Stimulated activated CD8-positive, alpha-beta memory T cell treated with anti-CD3 and anti-CD28 coated beads, Interleukin-12 subunit alpha, Interleukin-12 subunit beta, amount 100 ng/mL, for 24 hours (primary cell): ENCODE data around the gene CD81.
"Not testable (repeated sequence)": the region's sequence is repeated elsewhere in the genome, so short reads cannot be mapped to it uniquely, and the experiment has no call there.

Source experiments
- DNase-seq: peaks from one replicate; pipeline ENCODE4 v3.0.0-alpha.2; 2020; ENCODE audit errors: extremely low read depth

CD81 gene

GRCh38 chr11:2357246-2357645, 19.9 kb upstream of the CD81 start:
- DNase-seq, result no peak

GRCh38 chr11:2357651-2358050, 19.5 kb upstream of the CD81 start:
- not testable (repeated sequence) for DNase-seq

- no peak for DNase-seq
Measured at GRCh38 chr11:2358754-2359442, 18.2 kb upstream of the CD81 start.

GRCh38 chr11:2359557-2359956, 17.6 kb upstream of the CD81 start:
- no peak for DNase-seq

GRCh38 chr11:2360081-2360642, 16.9 kb upstream of the CD81 start:
- DNase-seq, result no peak

GRCh38 chr11:2361565-2361964, 15.5 kb upstream of the CD81 start:
- no peak for DNase-seq

GRCh38 chr11:2362414-2362813, 14.7 kb upstream of the CD81 start:
- no peak for DNase-seq

- no peak for DNase-seq
Measured at GRCh38 chr11:2363130-2363529, 14.0 kb upstream of the CD81 start.

- DNase-seq, result no peak
Measured at GRCh38 chr11:2363577-2364370, 13.3 kb upstream of the CD81 start.

GRCh38 chr11:2364386-2364785, 12.7 kb upstream of the CD81 start:
- DNase-seq, result not testable (repeated sequence)

- no peak for DNase-seq
Measured at GRCh38 chr11:2365571-2366210, 11.4 kb upstream of the CD81 start.

- DNase-seq, result no peak
Measured at GRCh38 chr11:2366276-2366675, 10.8 kb upstream of the CD81 start.

- DNase-seq, result no peak
Measured at GRCh38 chr11:2366733-2367132, 10.4 kb upstream of the CD81 start.

GRCh38 chr11:2367266-2368160, 9.6 kb upstream of the CD81 start:
- DNase-seq, result no peak

- no peak for DNase-seq
Measured at GRCh38 chr11:2368178-2368850, 8.8 kb upstream of the CD81 start.

- no peak for DNase-seq
Measured at GRCh38 chr11:2368851-2369180, 8.3 kb upstream of the CD81 start.

- no peak for DNase-seq
Measured at GRCh38 chr11:2369320-2369719, 7.8 kb upstream of the CD81 start.

- DNase-seq, result no peak
Measured at GRCh38 chr11:2369896-2370295, 7.2 kb upstream of the CD81 start.

GRCh38 chr11:2374456-2375201, 2.5 kb upstream of the CD81 start:
- DNase-seq, result no peak

- DNase-seq, result no peak
Measured at GRCh38 chr11:2375341-2375853, 1.7 kb upstream of the CD81 start.
